WTC11 (cell line): ENCODE data around the gene KCNN4. TPM values are rescaled to one million over a fixed set of nuclear protein-coding genes. Genes with fewer than 3 reads are reported as not detected.

ENCODE experiments used
- ATAC-seq: fragments of 200-7000 bp; cut with Tn5 transposase; 2 replicates; pipeline ENCODE4 v1.10.0; 2021; ENCODE audit warnings: mild to moderate bottlenecking, moderate library complexity
- CTCF ChIA-PET: fragments of 300-600 bp; sonication (Branson Sonifier 250); formaldehyde crosslinking; loops from one replicate; lab custom pipeline; 2021; ENCODE audit warnings: antibody characterized with exemption; lab: Charles Lee
- POLR2A ChIA-PET: fragments of 350-600 bp; sonication (Branson Sonifier 250); formaldehyde crosslinking; loops from one replicate; lab custom pipeline; 2021; ENCODE audit warnings: antibody characterized with exemption; lab: Charles Lee
- DNase-seq: peaks from one replicate; pipeline ENCODE4 v3.0.0; 2021; ENCODE audit warnings: low spot score
- H3K27ac Mint-ChIP-seq: 2 replicates; pipeline ENCODE4 v1.8.0; 2021; ENCODE audit warnings: mixed read lengths
- H3K27me3 Mint-ChIP-seq: 2 replicates; pipeline ENCODE4 v1.8.0; 2021; ENCODE audit warnings: low read depth, mild to moderate bottlenecking, moderate library complexity, mixed read lengths
- H3K36me3 Mint-ChIP-seq: 2 replicates; pipeline ENCODE4 v1.8.0; 2021; ENCODE audit warnings: mixed read lengths
- H3K4me1 Mint-ChIP-seq: 2 replicates; pipeline ENCODE4 v1.8.0; 2022; ENCODE audit warnings: mixed read lengths
- H3K4me3 Mint-ChIP-seq: 2 replicates; pipeline ENCODE4 v1.8.0; 2021; ENCODE audit warnings: mild to moderate bottlenecking, moderate library complexity, mixed read lengths
- H3K9me3 Mint-ChIP-seq: 2 replicates; pipeline ENCODE4 v1.8.0; 2021; ENCODE audit warnings: mixed read lengths
- ATF1 ChIP-seq: sonication (generic); formaldehyde crosslinking; IDR thresholded peaks from 2 replicates; pipeline ENCODE4 v1.8.1; 2023; ENCODE audit warnings: mild to moderate bottlenecking, moderate library complexity, missing genetic modification reagents
- ATF2 ChIP-seq: sonication (generic); formaldehyde crosslinking; IDR thresholded peaks from 2 replicates; pipeline ENCODE4 v1.8.1; 2022; ENCODE audit warnings: low read depth, missing genetic modification reagents, borderline replicate concordance
- CDX4 ChIP-seq: fragments of 250-450 bp; sonication (Bioruptor Pico); IDR thresholded peaks from 2 replicates; pipeline ENCODE4 v1.9.0; 2021; ENCODE audit warnings: moderate library complexity, mild to moderate bottlenecking, inconsistent platforms, borderline replicate concordance
- ERG ChIP-seq: fragments of 250-450 bp; sonication (Bioruptor Pico); IDR thresholded peaks from 2 replicates; pipeline ENCODE4 v1.8.0; 2021; ENCODE audit warnings: mild to moderate bottlenecking
- ETV6 ChIP-seq: sonication (generic); formaldehyde crosslinking; IDR thresholded peaks from 2 replicates; pipeline ENCODE4 v1.8.1; 2022; ENCODE audit warnings: mild to moderate bottlenecking, missing genetic modification reagents
- FOXK1 ChIP-seq: sonication (generic); formaldehyde crosslinking; IDR thresholded peaks from 2 replicates; pipeline ENCODE4 v1.8.0; 2022; ENCODE audit warnings: mild to moderate bottlenecking, moderate library complexity, missing genetic modification reagents
- HMGXB4 ChIP-seq: sonication (generic); formaldehyde crosslinking; IDR thresholded peaks from 2 replicates; pipeline ENCODE4 v1.8.1; 2023; ENCODE audit warnings: mild to moderate bottlenecking, moderate library complexity, missing genetic modification reagents
- JUN ChIP-seq: sonication (generic); formaldehyde crosslinking; IDR thresholded peaks from 2 replicates; pipeline ENCODE4 v1.8.0; 2023; ENCODE audit warnings: mild to moderate bottlenecking, missing genetic modification reagents
- NFE2L1 ChIP-seq: sonication (generic); formaldehyde crosslinking; IDR thresholded peaks from 2 replicates; pipeline ENCODE4 v1.8.1; 2023; ENCODE audit warnings: missing genetic modification reagents
- NR1H2 ChIP-seq: sonication (generic); formaldehyde crosslinking; IDR thresholded peaks from 2 replicates; pipeline ENCODE4 v1.9.0; 2021; ENCODE audit warnings: mild to moderate bottlenecking, moderate library complexity, missing genetic modification reagents
- OVOL2 ChIP-seq: fragments of 250-450 bp; sonication (Bioruptor Pico); IDR thresholded peaks from 2 replicates; pipeline ENCODE4 v1.9.0; 2021; ENCODE audit warnings: mild to moderate bottlenecking, borderline replicate concordance
- PREB ChIP-seq: sonication (generic); formaldehyde crosslinking; IDR thresholded peaks from 2 replicates; pipeline ENCODE4 v1.8.1; 2022; ENCODE audit warnings: mild to moderate bottlenecking, missing genetic modification reagents, moderate library complexity, borderline replicate concordance
- RELA ChIP-seq: sonication (generic); formaldehyde crosslinking; IDR thresholded peaks from 2 replicates; pipeline ENCODE4 v1.8.1; 2022; ENCODE audit warnings: missing genetic modification reagents, mild to moderate bottlenecking, borderline replicate concordance
- SP1 ChIP-seq: sonication (generic); formaldehyde crosslinking; conservative IDR thresholded peaks from 2 replicates; pipeline ENCODE4 v1.8.1; 2022; ENCODE audit warnings: missing genetic modification reagents
- TCF7 ChIP-seq: sonication (generic); formaldehyde crosslinking; IDR thresholded peaks from 2 replicates; pipeline ENCODE4 v1.8.0; 2022; ENCODE audit warnings: mild to moderate bottlenecking, low read depth, missing genetic modification reagents, moderate library complexity
- TEAD1 ChIP-seq: sonication (generic); formaldehyde crosslinking; IDR thresholded peaks from 2 replicates; pipeline ENCODE4 v1.8.0; 2022; ENCODE audit warnings: mild to moderate bottlenecking, missing genetic modification reagents
- TEAD4 ChIP-seq: sonication (generic); formaldehyde crosslinking; IDR thresholded peaks from 2 replicates; pipeline ENCODE4 v1.8.0; 2022; ENCODE audit warnings: mild to moderate bottlenecking, missing genetic modification reagents
- USF2 ChIP-seq: sonication (generic); formaldehyde crosslinking; IDR thresholded peaks from 2 replicates; pipeline ENCODE4 v1.8.1; 2023; ENCODE audit warnings: mild to moderate bottlenecking, missing genetic modification reagents, moderate library complexity
- ZNF416 ChIP-seq: fragments of 250-450 bp; sonication (Bioruptor Pico); IDR thresholded peaks from 2 replicates; pipeline ENCODE4 v1.9.0; 2021; ENCODE audit warnings: mild to moderate bottlenecking, inconsistent platforms
- ZNF532 ChIP-seq: fragments of 250-450 bp; sonication (Bioruptor Pico); IDR thresholded peaks from 2 replicates; pipeline ENCODE4 v1.9.0; 2021; ENCODE audit warnings: mild to moderate bottlenecking, borderline replicate concordance
- total RNA-seq: library from RNA; stranded (reverse); gene quantifications from 3 replicates; pipeline ENCODE4 v1.2.3, GENCODE V29; 2021

Gene KCNN4
- total RNA-seq, 1 experiment from 2014 or later = 0.98 TPM

- Mint-ChIP-seq H3K36me3 (no peaks in the 10 kb centered on the region), H3K9me3 (peaks cover 5% of the 10 kb centered on the region; the same call in 1 of the 2 replicates), H3K27ac (no peak overlapping the region), H3K27me3 (peaks cover 31% of the 10 kb centered on the region), H3K4me1 (peaks cover 8% of the 10 kb centered on the region), H3K4me3 (no peak overlapping the region)
- DNase-seq = no peak
- no peak for ATAC-seq
- POLR2A ChIA-PET = no interaction called here
- TF ChIP-seq NR1H2 (no peak), NFE2L1 (no peak), SP1 (CRISPR knock-in tag) (no peak), OVOL2 (CRISPR knock-in tag) (no peak), USF2 (no peak), ATF2 (CRISPR knock-in tag) (no peak), PREB (CRISPR knock-in tag) (no peak), RELA (no peak), JUN (CRISPR knock-in tag) (no peak), TCF7 (CRISPR knock-in tag) (no peak)
- CTCF ChIA-PET = no interaction called here
These were observed 23.7 kb upstream of the KCNN4 start for GRCh38 chr19:43804432-43804831.

- H3K4me1 Mint-ChIP-seq = peaks cover 12% of the 10 kb centered on the region
- ChIA-PET CTCF (interaction anchor here (0.6 to 1.0 kb wide), 2 partner anchors 23 to 38 kb away, joined by 3 read pairs; no protein-coding TSS in a partner anchor), POLR2A (no interaction called here)
- no peak for ATAC-seq
- no peak within 1 kb of the TSS for H3K27ac Mint-ChIP-seq
- TF ChIP-seq ZNF532 (CRISPR knock-in tag) (no peak), TEAD1 (no peak), SP1 (CRISPR knock-in tag) (no peak), TCF7 (CRISPR knock-in tag) (no peak), ERG (no peak), CDX4 (no peak), ETV6 (no peak), HMGXB4 (CRISPR knock-in tag) (no peak), ATF1 (CRISPR knock-in tag) (no peak), FOXK1 (no peak), TEAD4 (CRISPR knock-in tag) (no peak), JUN (CRISPR knock-in tag) (no peak), ZNF416 (CRISPR knock-in tag) (no peak)
- TF ChIP-seq, all 79 proteins: peak for 0
- Mint-ChIP-seq H3K27me3 (peaks cover 51% of the 10 kb centered on the region), H3K9me3 (peaks cover 5% of the 10 kb centered on the region; the same call in 1 of the 2 replicates), H3K4me3 (no peak within 1 kb of the TSS), H3K36me3 (no peaks in the 10 kb centered on the region)
- no peak for DNase-seq
These were observed 21.6 kb upstream of the KCNN4 start, which contains the start of gene LYPD5 for GRCh38 chr19:43802216-43802951. Gene LYPD5, minus strand, starts transcription at chr19:43802447. Its CDS starts 67 bp downstream, at chr19:43802380.
